ENCODE data around the gene SLC25A48.
A peak's percentile ranks its signal among the peaks of the same experiment; 100 is the strongest.

Gene SLC25A48

DNA sequence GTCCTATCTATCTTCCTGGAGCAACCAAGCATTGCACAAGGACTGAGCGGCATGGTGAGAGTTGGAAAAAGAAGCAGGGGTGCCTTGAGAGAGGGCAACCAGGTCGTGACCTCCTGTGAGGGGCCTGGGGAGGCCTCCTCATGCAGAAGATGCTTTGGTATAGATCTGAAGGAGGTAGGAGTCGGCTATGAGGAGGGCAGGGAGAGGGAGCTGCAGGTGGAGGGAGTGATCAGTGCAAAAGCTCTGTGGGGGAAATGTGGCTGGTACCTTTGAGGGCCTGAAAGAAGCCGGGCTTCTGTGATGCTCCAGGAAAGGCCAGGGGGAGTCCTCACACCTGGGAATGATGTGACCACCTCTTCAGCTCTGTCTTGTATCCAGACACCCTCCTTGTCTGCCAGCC, 3.6 kb upstream of the SLC25A48 start:
- Histone ChIP-seq H3K36me3 (no peaks in the 10 kb centered on the region), H3K9me3 (ENCODE audit: severe bottlenecking) (no peaks in the 10 kb centered on the region), H3K27ac (no peak overlapping the region), H3K27me3 (ENCODE audit: insufficient read depth, low read depth, severe bottlenecking) (peaks cover 92% of the 10 kb centered on the region), H3K4me3 (ENCODE audit: low read depth, low read length) (no peak overlapping the region)
- TF ChIP-seq CTCF (IDR thresholded peaks at IDR 0.05; ENCODE audit: low read depth, low read length), result no peak
- no peak for DNase-seq

DNA sequence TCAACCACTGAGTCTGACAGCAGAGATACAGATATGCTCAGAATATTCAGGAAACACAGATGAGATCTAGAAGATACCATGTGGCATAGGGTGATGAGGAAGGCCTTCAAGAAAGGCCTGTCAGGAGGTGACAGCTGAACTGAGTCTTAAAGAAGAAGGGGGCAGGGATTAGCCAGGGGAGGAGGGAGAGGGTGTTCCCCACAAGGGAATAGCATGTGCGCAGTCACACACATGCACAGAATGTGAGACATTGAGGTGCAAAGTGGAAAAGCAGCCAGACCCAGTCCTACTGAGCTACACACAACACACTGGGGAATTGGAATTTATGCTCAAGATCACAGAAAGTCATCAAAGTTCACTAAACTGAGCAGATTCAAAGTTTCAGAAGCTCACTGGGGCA, 3.0 kb upstream of the SLC25A48 start:
- H3K4me3 ChIP-seq (ENCODE audit: low read depth, low read length), result no peak overlapping the region
- no peak overlapping the region for H3K27ac ChIP-seq
- no peaks in the 10 kb centered on the region for H3K9me3 ChIP-seq (ENCODE audit: severe bottlenecking)
- no peaks in the 10 kb centered on the region for H3K36me3 ChIP-seq
- no peak for TF ChIP-seq CTCF (IDR thresholded peaks at IDR 0.05; ENCODE audit: low read depth, low read length)
- DNase-seq, result no peak
- peaks cover 87% of the 10 kb centered on the region for H3K27me3 ChIP-seq (ENCODE audit: insufficient read depth, low read depth, severe bottlenecking)

DNA sequence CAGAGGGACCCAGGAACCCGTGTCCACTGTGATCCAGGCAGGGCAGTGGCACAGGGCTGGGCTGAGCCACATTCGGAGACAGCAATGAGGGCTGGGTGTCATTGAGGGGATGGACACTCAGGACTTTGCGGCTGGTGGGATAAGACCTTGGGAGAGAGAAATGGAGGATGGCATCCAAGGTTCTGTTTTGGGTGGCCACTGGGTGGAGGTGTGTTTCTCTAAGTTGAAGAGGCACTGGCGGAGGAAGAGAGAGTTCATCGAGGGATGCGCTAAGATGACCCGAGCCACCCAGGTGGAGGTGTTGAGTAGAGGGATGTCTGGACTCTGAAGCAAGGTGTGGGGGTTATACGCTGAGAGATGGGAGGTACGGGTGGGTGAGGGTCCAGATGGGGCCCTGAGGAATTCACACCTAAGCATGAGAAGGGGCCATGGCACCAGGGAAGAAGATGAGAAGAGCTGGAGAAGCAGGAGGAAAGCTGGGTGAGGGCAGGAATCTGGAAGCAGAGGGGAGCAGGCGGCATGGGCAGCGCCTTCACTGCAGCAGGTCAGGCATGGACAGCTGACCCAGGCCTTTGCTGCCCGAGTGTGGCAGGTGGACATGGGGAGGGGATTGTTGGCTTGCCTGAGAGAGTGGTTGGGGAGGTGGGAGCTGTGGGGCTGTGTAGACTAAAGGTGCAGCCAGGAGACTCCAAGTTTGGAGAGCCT, 2.5 kb upstream of the SLC25A48 start:
- no peak for DNase-seq
- Histone ChIP-seq H3K9me3 (ENCODE audit: severe bottlenecking) (no peaks in the 10 kb centered on the region), H3K27ac (no peak overlapping the region), H3K27me3 (ENCODE audit: insufficient read depth, low read depth, severe bottlenecking) (peaks cover 84% of the 10 kb centered on the region), H3K4me3 (ENCODE audit: low read depth, low read length) (no peak overlapping the region), H3K36me3 (no peaks in the 10 kb centered on the region)
- no peak for TF ChIP-seq CTCF (IDR thresholded peaks at IDR 0.05; ENCODE audit: low read depth, low read length)

- H3K9me3 ChIP-seq (ENCODE audit: severe bottlenecking), result no peaks in the 10 kb centered on the region
- TF ChIP-seq CTCF (IDR thresholded peaks at IDR 0.05; ENCODE audit: low read depth, low read length), result no peak
- no peak overlapping the region for H3K4me3 ChIP-seq (ENCODE audit: low read depth, low read length)
- no peak for DNase-seq
- no peak overlapping the region for H3K27ac ChIP-seq
- peaks cover 81% of the 10 kb centered on the region for H3K27me3 ChIP-seq (ENCODE audit: insufficient read depth, low read depth, severe bottlenecking)
- no peaks in the 10 kb centered on the region for H3K36me3 ChIP-seq
Observed at GRCh38 chr5:135832941-135833920, 1.2 kb upstream of the SLC25A48 start.

DNA sequence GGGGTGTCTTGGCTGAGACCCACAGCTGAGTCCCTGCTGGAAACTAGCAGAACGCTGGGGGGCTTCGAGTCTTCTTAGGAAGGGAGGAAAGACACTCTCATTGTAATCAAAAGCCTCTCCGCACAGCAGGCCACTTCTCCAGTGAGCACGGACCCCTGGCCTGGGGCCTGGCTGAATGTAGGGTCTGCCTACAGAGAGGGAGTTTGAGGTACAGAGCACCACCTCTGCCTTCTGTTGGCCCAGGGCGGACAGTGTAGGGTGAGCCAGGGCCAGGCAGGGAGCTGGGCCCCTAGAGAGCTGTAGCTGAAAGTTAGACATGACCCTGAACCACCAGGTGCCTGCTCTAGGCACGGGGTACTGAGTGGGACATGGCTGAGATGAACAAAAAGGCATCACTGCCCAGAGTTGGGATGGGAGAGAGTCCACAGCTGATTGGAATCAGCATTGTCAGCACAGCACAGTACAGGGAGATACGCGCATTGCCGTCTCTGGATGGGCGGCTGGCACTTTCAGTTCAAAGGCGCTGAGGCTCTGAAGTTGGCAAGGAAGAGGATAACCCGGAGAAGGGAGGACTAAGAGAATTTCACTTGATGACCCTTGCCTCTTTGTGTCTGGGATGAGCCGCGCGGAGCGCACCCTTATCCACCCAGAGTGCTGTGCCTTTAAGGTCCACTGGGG, 363 bp upstream of the SLC25A48 start:
- Histone ChIP-seq H3K9me3 (ENCODE audit: severe bottlenecking) (peaks cover 6% of the 10 kb centered on the region), H3K4me3 (ENCODE audit: low read depth, low read length) (peak overlapping the region; percentile 40), H3K36me3 (no peaks in the 10 kb centered on the region), H3K27ac (no peak overlapping the region), H3K27me3 (ENCODE audit: insufficient read depth, low read depth, severe bottlenecking) (peaks cover 72% of the 10 kb centered on the region)
- no peak for DNase-seq
- TF ChIP-seq CTCF (IDR thresholded peaks at IDR 0.05; ENCODE audit: low read depth, low read length), result peak; percentile 87
